ENCODE results near the gene UFSP2.

GRCh38 chr4:185464887-185465286, 39.1 kb upstream of the UFSP2 start:
- TF ChIP-seq CTCF (conservative IDR thresholded peaks at IDR 0.05; ENCODE audit: low read depth in 2 of 2) (no peak), POLR2AphosphoS5 (IDR thresholded peaks at IDR 0.05; ENCODE audit: low read depth) (no peak), EZH2phosphoT487 (IDR thresholded peaks at IDR 0.05; ENCODE audit: unreplicated experiment) (no peak), REST (IDR thresholded peaks at IDR 0.05; ENCODE audit: unreplicated experiment) (no peak), EZH2 (IDR thresholded peaks at IDR 0.05; ENCODE audit: low read depth, unreplicated experiment) (no peak), ZNF331 (CRISPR knock-in tag; IDR thresholded peaks at IDR 0.05; ENCODE audit: low read depth) (no peak)
